ENCODE data around the gene PBX3. TPM values are rescaled to one million over a fixed set of nuclear protein-coding genes. Genes with fewer than 3 reads are reported as not detected.

PBX3 gene
- total and polyA plus RNA-seq, 9 of the 15 experiments (the other 6 are each of a cell fraction or from before 2014, with no cell fraction given) = 0.14 to 5.8 (median 0.92) TPM

DNA sequence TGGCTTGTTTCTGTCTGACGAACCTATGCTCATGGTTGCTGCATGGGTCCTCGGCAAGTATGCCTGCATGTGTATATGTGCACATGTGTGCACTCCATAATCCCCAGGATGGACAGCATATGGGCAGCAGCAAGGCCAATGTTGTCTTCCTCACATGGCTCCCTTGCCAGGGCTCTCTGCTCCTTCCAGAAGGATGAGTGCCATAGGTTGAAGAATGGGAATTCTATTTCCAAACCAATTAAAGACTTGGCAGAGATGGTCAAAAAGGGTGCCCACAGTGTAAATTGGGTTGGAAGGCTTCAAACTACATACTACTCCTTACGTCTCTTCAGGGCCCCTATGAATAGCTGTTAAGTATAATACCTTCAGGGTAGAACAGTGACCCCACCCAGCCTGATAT lies 212.1 kb downstream of the PBX3 start:
- BruUV-seq (replicated peaks) = no TSS peak
- Histone ChIP-seq H3K79me2 (ENCODE audit: control insufficient read depth, insufficient read depth, low read length) (no peaks in the 10 kb centered on the region), H3K4me2 (ENCODE audit: insufficient read depth, low read length) (no peak overlapping the region), H2AFZ (ENCODE audit: low read depth, low read length) (no peak overlapping the region), H3K4me1 (replicated peaks in 1 of 2; ENCODE audit: control insufficient read depth in 2 of 2, insufficient read depth in 2 of 2, low read length in 2 of 2) (no peaks in the 10 kb centered on the region), H3K27ac (ENCODE audit: extremely low read depth, low read depth, low read length) (no peak overlapping the region), H4K20me1 (replicated peaks; ENCODE audit: control insufficient read depth, insufficient read depth, low read length) (no peaks in the 10 kb centered on the region), H3K27me3 (ENCODE audit: control insufficient read depth in 2 of 2, insufficient read depth in 2 of 2, low read length in 2 of 2) (peaks cover 5% of the 10 kb centered on the region in 2 experiments; a peak in 4 of 5 replicates), H3K9me1 (ENCODE audit: control insufficient read depth, insufficient read depth, low read length) (no peaks in the 10 kb centered on the region), H3K4me3 (no peak overlapping the region), H3K36me3 (ENCODE audit: control insufficient read depth, insufficient read depth, low read length) (no peaks in the 10 kb centered on the region), H3K9ac (ENCODE audit: insufficient read depth in 1 of 2, low read depth in 2 of 2, low read length in 2 of 2) (no peak overlapping the region), H3K9me3 (replicated peaks; ENCODE audit: control insufficient read depth, insufficient read depth, low read depth, low read length) (no peaks in the 10 kb centered on the region)
- CTCF ChIA-PET (ENCODE audit: low intra/inter-chr PET ratio) = no interaction called here
- no peak for TF ChIP-seq THRAP3 (IDR thresholded peaks at IDR 0.05; ENCODE audit: borderline replicate concordance)
- DNase-seq (ENCODE audit: extremely low read depth in 1 of 4, low spot score in 3 of 4) (no peak), FAIRE-seq (no peak), ATAC-seq (no peak)
- in situ Hi-C loops (cut with MboI) (no loop called here), intact Hi-C loops (cut with micrococcal nuclease) (no loop called here)
- 3% methylated on average over 3 of the region's 3 CpGs for WGBS (ENCODE audit: insufficient coverage, low coverage, missing lambda C conversion rate)
- POLR2A ChIA-PET = no interaction called here

DNA sequence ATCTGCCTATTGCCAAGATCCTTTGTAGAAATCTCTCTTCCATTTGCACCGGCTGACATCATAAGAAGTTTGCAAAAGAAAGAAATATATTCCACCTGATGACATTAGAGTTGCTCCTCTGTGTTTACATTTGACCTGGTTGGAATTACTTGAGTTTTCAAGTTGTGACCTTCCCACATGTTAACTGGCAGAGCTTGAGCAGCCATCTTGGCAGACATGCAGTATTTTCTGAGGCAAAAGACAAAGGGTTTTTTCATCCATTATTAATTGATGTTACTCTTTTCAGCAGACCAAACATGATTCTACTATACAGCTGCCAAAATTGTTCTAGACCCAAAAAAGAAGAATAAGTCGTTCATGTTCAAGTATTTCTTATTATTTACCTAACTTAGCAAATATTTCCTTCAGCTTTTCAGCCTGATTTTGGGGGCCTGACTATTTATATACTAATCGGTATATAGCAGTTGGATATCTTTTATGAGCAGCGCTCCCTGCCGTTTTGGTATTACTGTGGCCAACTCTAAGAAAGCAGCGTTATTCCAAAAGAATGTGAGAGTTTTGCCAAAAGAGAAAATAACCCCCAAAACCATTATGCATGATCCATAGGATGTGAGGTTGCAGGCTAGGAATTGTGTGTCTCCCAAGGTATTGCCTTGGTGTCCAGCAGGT lies 212.9 kb downstream of the PBX3 start:
- Histone ChIP-seq H3K9me3 (replicated peaks; ENCODE audit: control insufficient read depth, insufficient read depth, low read depth, low read length) (no peaks in the 10 kb centered on the region), H3K27me3 (ENCODE audit: control insufficient read depth in 2 of 2, insufficient read depth in 2 of 2, low read length in 2 of 2) (peaks cover 4 to 7% of the 10 kb centered on the region in 2 experiments), H3K9me1 (ENCODE audit: control insufficient read depth, insufficient read depth, low read length) (no peaks in the 10 kb centered on the region), H3K36me3 (ENCODE audit: control insufficient read depth, insufficient read depth, low read length) (no peaks in the 10 kb centered on the region), H3K4me2 (ENCODE audit: insufficient read depth, low read length) (no peak overlapping the region), H3K27ac (ENCODE audit: extremely low read depth, low read depth, low read length) (no peak overlapping the region), H3K9ac (ENCODE audit: insufficient read depth in 1 of 2, low read depth in 2 of 2, low read length in 2 of 2) (no peak overlapping the region), H3K4me3 (no peak overlapping the region), H4K20me1 (replicated peaks; ENCODE audit: control insufficient read depth, insufficient read depth, low read length) (no peaks in the 10 kb centered on the region), H3K4me1 (replicated peaks in 1 of 2; ENCODE audit: control insufficient read depth in 2 of 2, insufficient read depth in 2 of 2, low read length in 2 of 2) (no peaks in the 10 kb centered on the region), H3K79me2 (ENCODE audit: control insufficient read depth, insufficient read depth, low read length) (no peaks in the 10 kb centered on the region), H2AFZ (ENCODE audit: low read depth, low read length) (no peak overlapping the region)
- no TSS peak for BruUV-seq (replicated peaks)
- DNase-seq (ENCODE audit: extremely low read depth in 1 of 4, low spot score in 3 of 4) = no peak
- peak; percentile 35 for FAIRE-seq
- ChIA-PET CTCF (ENCODE audit: low intra/inter-chr PET ratio) (no interaction called here), POLR2A (no interaction called here)
- intact Hi-C loops (cut with micrococcal nuclease) = no loop called here
- in situ Hi-C loops (cut with MboI) = no loop called here
- WGBS (ENCODE audit: insufficient coverage, low coverage, missing lambda C conversion rate) = 1% methylated on average over 6 of the region's 6 CpGs
- ATAC-seq = no peak
- TF ChIP-seq, protein P1, sequence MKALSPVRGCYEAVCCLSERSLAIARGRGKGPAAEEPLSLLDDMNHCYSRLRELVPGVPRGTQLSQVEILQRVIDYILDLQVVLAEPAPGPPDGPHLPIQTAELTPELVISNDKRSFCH (CRISPR knock-in tag; IDR thresholded peaks at IDR 0.05) = no peak
- TF ChIP-seq, protein P1 (tag; IDR thresholded peaks at IDR 0.05) = no peak
- TF ChIP-seq, protein P2, sequence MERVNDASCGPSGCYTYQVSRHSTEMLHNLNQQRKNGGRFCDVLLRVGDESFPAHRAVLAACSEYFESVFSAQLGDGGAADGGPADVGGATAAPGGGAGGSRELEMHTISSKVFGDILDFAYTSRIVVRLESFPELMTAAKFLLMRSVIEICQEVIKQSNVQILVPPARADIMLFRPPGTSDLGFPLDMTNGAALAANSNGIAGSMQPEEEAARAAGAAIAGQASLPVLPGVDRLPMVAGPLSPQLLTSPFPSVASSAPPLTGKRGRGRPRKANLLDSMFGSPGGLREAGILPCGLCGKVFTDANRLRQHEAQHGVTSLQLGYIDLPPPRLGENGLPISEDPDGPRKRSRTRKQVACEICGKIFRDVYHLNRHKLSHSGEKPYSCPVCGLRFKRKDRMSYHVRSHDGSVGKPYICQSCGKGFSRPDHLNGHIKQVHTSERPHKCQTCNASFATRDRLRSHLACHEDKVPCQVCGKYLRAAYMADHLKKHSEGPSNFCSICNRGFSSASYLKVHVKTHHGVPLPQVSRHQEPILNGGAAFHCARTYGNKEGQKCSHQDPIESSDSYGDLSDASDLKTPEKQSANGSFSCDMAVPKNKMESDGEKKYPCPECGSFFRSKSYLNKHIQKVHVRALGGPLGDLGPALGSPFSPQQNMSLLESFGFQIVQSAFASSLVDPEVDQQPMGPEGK (CRISPR knock-in tag; IDR thresholded peaks at IDR 0.05; ENCODE audit: borderline replicate concordance) = no peak
- no peak for TF ChIP-seq ZNF431 (CRISPR knock-in tag; IDR thresholded peaks at IDR 0.05)
- TF ChIP-seq SFPQ (IDR thresholded peaks at IDR 0.05; ENCODE audit: low read depth, low read length) = no peak
- no peak for TF ChIP-seq TEAD4 (IDR thresholded peaks at IDR 0.05; ENCODE audit: low read length)
- TF ChIP-seq TEAD4 (CRISPR knock-in tag; IDR thresholded peaks at IDR 0.05; ENCODE audit: borderline replicate concordance) = no peak
- no peak for TF ChIP-seq JUND (IDR thresholded peaks at IDR 0.05; ENCODE audit: borderline replicate concordance, low read depth, low read length)
- no peak for TF ChIP-seq JUND (tag; IDR thresholded peaks at IDR 0.05; ENCODE audit: borderline replicate concordance, low read depth, low read length)
- no peak for TF ChIP-seq TRIM24 (IDR thresholded peaks at IDR 0.05)
- TF ChIP-seq ZNF174 (CRISPR knock-in tag; IDR thresholded peaks at IDR 0.05) = no peak
